Measurements from ENCODE around the gene EFCAB14.
"Not testable (repeated sequence)": the region's sequence is repeated elsewhere in the genome, so short reads cannot be mapped to it uniquely, and the experiment has no call there.

The EFCAB14 gene

GRCh38 chr1:46653405-46653958 lies 65.4 kb downstream of the EFCAB14 start:
- no peak for DNase-seq (ENCODE audit: low read depth in 2 of 2)

GRCh38 chr1:46652321-46653100 lies 66.4 kb downstream of the EFCAB14 start:
- DNase-seq (ENCODE audit: low read depth in 2 of 2): no peak

GRCh38 chr1:46651152-46651551 lies 67.8 kb downstream of the EFCAB14 start:
- DNase-seq (ENCODE audit: low read depth in 2 of 2): not testable (repeated sequence)

GRCh38 chr1:46650491-46650890 lies 68.4 kb downstream of the EFCAB14 start:
- no peak for DNase-seq (ENCODE audit: low read depth in 2 of 2)

- DNase-seq (ENCODE audit: low read depth in 2 of 2): no peak
Measured at GRCh38 chr1:46649764-46650163, 69.2 kb downstream of the EFCAB14 start.

- DNase-seq (ENCODE audit: low read depth in 2 of 2): no peak
Measured at GRCh38 chr1:46647611-46648010, 71.3 kb downstream of the EFCAB14 start.

GRCh38 chr1:46646844-46647243 lies 72.1 kb downstream of the EFCAB14 start:
- DNase-seq (ENCODE audit: low read depth in 2 of 2): no peak

- no peak for DNase-seq (ENCODE audit: low read depth in 2 of 2)
Measured at GRCh38 chr1:46646331-46646730, 72.6 kb downstream of the EFCAB14 start.

- no peak for DNase-seq (ENCODE audit: low read depth in 2 of 2)
Measured at GRCh38 chr1:46645815-46646214, 73.1 kb downstream of the EFCAB14 start.

- DNase-seq (ENCODE audit: low read depth in 2 of 2): peak; percentile 52 to 54
Measured at GRCh38 chr1:46643368-46643775, 75.5 kb downstream of the EFCAB14 start.

- DNase-seq (ENCODE audit: low read depth in 2 of 2): no peak
Measured at GRCh38 chr1:46642115-46642680, 76.7 kb downstream of the EFCAB14 start.

GRCh38 chr1:46639547-46639946 lies 79.4 kb downstream of the EFCAB14 start:
- DNase-seq (ENCODE audit: low read depth in 2 of 2): no peak

- no peak for DNase-seq (ENCODE audit: low read depth in 2 of 2)
Measured at GRCh38 chr1:46638921-46639320, 80.0 kb downstream of the EFCAB14 start.

- no peak for DNase-seq (ENCODE audit: low read depth in 2 of 2)
Measured at GRCh38 chr1:46637444-46638083, 81.3 kb downstream of the EFCAB14 start.

- DNase-seq (ENCODE audit: low read depth in 2 of 2): no peak
Measured at GRCh38 chr1:46635205-46635604, 83.7 kb downstream of the EFCAB14 start.

GRCh38 chr1:46630719-46631118 lies 88.2 kb downstream of the EFCAB14 start:
- no peak for DNase-seq (ENCODE audit: low read depth in 2 of 2)
